NCI-H1048 (cell line): ENCODE measurements around the gene ITGAD.

Experiments used
- DNase-seq: peaks from one replicate; lab custom pipeline; 2025; lab: John Stamatoyannopoulos, UW

ITGAD gene

DNA sequence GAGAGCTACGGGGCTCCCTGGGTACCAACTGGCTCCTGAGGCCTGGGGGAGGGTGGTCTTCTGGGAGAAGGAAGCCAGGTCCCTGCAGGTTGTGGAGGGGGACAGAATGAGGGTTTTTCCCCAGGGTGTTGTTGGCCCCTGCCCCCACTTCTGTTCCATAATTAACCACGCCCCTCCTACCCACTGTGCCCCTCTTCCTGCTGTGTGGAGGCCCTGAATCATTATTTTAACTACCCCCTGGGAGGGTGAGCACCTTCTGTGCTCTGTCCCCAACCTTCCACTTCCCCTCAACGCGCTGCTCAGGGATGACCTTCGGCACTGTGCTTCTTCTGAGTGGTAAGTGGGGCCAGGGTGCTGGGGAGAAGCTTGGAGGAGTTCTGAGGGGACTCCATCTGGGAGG, at the start of gene ITGAD:
ITGAD (plus strand) TSS at position 280 of the 400 bp plus-strand sequence; CDS start at position 306, 26 bp downstream.
- DNase-seq, result no peak

DNA sequence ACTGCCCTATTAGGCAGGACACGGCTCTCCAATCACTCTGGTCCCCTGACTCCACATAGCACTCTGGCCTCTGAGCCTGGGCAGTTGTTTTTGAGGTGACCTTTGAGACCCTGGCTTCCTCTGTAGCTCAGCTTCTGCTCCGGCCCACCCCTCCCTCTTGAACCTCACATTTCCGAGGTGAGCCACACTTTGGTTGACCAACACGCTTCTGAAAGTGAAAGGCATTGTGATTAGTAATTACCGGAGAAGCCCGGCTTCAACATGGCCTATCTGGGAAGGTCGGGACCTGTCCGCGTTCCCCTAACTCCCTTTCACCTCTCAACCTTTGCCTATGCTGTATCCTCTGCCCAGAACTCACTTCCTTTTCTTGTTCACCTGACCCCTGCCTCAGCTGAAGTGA, 48.4 kb upstream of the ITGAD start:
- no peak for DNase-seq

DNA sequence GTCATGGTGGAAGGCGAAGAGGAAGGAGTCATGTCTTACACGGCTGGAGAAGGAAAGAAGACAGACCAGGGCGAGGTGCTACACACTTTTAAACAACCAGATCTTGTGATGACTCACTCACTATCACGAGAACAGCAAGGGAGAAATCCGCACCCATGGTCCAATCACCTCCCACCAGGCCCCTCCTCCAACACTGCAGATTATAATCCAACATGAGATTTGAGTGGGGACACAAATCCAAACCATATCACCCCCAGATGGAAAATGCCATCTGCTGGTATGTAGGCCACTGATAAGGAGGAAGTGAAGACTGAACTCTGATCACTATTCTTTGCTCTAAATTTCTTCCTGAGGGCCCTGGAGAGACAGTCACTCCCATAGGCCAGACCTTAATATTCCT, 45.7 kb upstream of the ITGAD start:
- DNase-seq, result no peak

DNA sequence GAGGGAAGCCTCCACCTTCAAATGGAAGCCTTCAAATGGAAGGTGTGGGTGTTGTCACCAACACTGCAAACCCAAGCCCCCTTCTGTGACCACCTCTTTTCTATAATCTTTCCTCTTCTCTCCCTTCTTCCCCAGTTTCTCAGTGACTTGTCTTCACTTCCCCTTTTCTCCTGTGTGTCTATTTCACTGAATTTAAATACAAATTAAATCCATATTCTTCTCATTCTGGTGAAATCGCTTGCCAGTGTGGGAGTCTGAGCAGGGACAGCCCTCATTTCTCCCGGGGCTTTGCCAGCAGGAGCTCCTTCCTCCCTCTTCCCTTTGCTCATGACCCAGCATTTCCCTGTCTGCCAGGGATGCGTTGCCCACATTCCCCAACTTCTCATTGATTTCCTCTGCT, 44.6 kb upstream of the ITGAD start:
- no peak for DNase-seq

DNA sequence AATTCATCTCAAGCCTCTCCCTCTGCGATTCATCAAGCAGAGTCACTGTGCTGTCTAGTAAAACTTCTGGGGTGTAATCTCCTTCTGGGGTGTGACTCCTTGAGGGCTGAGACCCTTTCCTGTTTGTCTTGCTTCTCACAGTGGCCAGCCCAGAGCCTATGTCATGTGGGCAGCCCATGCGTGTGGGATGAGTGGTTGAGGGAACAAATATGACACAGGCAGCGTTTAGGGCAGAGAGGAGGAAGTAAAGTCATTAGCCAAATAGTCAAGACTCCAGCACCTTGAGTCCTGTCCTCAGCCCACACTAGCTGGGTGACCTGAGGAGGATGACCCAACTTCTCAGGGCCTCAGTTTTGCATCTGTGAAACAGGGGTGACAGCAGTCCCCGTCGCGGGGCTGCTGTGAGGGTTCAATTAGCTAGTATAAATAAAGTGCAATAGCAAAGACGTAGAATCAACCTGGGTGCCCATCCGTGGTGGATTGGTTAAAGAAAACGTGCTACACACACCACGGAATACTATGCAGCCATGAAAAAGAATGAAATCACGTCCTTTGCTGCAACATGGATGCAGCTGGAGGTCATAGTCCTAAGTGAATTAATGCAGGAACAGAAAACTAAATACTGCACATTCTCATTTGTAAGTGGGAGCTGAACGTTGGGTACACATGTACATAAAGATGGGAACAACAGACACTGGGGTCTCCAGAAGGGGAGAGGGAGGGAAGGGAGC, 42.7 kb upstream of the ITGAD start:
- DNase-seq, result no peak

DNA sequence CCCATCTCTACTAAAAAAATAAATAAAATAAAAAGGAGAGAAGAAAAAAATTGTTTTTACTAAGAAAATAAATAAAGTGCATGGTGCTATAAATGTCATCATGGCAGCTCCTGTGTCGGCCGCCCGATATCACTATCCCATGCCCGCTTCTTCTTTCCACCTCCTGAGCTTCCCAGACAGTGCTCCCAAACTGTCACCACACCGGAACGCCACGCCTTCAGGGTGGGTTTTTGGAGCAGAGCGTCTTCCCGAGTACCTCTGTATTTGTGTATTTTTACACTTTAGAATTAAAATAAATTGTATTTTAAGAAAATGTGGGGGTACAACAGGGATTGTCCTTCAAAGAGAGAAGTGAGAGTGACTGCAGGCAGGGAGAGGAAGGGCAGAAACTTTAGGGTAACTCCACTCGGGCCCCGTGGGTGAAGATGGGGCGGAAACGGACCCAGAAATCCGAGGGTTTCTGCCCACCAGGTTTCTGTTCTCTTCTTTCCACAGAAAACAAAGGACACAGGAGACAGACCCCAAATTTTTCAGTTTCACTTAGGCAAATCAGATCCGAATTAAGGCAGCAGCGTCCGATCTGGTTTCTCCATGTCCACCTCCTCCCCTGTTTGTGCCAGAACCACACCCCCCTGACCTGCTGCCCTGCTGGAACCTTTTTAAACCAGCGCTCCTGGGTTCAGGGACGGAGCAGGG, 41.7 kb upstream of the ITGAD start:
- DNase-seq, result no peak

DNA sequence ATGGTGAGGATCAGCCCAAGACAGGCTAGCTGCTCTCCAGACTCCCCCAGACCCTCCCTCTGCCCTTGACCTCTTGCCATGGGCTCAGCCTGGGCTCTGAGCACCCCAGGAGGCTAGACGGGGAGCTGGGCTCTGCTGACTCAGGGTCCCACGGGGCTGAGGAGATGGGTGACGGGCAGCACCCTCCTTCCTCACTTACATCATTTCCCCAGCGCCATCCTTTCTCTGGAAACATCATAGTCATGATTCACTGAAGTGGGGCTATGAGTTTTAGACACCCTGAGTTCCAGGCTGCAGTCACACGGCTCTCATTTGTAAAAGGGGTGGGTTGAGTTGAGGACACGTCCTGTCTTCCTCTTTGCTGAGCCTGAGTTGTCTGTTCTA, 41.2 kb upstream of the ITGAD start:
- no peak for DNase-seq

DNA sequence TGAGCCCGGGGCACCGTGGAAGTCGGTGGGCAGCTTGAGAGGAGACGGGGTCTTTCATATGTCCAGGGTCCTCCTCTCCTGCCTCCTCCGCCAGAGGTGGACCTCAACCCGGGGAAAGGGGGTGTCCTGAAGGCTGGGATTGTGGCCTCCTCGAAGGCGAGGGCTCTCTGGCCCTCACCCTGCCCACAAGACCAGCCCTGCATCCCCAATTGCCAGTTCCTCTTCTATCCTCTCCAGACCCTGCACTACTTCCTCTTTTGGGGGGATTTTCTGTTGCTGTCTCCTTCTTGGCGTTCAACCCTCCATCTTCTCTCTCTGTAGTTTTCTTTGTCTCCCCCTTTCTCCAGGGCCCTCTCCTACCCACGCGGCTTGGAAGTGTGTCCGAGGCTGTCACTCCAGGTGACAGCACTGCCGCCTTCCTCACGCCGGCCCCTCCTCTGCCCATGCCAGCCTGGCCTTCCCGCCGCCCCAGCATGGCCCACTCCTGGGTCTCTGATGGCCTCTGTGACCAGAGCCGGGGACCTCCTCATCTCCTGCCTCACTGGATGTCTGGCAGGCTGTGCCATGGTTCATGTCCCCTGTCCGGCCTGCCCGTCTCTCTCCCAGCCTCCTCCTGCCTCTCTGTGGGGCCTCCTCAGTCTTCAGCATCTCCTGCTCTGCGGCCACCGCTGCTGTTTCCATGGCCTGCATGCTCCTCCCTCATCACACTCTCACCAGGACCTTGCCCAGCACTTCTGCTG, 40.6 kb upstream of the ITGAD start:
- DNase-seq, result no peak

DNA sequence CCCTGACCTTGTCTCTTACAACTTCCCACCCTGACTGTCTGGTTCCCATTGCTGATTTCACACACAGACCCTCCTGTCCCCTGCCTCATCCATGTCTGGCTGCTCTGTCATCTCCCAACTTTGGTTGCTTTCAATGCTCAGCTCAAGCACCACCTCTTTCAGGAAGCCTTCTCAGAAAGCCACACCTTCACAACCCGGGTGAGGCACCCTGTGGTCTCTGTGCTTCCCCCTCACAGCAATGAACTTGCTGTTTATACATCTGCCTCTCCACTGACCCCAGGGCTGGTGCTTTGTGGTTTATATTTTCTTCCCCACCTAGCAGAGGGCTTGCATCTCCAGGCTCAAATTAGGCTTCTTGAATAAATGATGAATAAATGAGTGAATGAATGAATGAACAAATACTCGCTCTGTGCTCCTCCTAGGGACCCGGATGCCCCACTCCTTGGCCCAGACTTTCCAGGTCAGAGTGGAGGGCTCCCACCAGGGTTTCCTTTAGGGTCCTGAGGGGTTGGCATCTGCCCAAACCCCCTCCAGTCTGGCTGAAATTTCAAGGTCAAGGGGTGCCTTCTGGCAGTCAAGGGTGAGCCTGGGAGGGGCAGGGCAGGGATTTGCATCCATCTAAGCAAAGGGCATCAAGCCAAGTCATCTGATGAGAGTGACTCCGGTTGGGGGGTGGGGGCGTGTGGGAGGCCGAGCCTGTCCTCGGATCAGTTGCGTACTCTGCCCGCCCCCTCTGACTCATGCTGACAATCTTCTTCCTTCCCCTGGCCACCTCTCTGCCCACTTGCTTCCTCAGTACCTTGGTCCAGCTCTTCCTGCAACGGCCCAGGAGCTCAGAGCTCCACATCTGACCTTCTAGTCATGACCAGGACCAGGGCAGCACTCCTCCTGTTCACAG, 38.5 kb upstream of the ITGAD start, which contains the start of gene ITGAX:
ITGAX (plus strand) TSS at position 783 of the 898 bp plus-strand sequence; CDS start at position 862, 79 bp downstream.
- no peak for DNase-seq

DNA sequence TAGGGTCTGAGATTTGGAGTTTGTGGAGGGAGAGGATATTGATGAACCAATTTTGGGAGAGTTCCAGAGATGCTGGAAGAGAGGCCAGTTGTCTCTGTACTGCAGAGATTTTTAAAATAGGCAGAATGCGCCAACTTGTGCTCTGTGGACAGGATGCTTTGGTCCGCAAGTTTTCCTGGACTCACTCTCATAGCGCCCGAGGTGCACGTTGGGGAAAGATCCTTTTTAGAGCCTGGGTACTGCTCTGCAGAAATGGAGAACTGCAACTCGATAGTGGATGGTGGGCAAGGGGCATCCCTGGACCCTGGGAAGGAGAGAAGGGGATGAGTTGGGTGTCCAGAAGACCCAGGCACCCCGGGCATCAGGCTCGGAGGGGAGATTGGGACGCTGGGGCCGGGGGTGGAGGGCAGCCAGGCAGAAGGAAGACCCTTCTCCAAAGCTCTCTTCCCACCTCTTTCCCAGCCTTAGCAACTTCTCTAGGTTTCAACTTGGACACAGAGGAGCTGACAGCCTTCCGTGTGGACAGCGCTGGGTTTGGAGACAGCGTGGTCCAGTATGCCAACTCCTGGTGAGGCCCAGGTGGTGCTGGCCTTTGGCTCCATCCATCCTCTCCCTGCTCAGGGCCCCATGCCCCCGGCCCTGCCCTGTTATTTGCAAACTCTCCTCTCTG, 37.6 kb upstream of the ITGAD start:
- no peak for DNase-seq

DNA sequence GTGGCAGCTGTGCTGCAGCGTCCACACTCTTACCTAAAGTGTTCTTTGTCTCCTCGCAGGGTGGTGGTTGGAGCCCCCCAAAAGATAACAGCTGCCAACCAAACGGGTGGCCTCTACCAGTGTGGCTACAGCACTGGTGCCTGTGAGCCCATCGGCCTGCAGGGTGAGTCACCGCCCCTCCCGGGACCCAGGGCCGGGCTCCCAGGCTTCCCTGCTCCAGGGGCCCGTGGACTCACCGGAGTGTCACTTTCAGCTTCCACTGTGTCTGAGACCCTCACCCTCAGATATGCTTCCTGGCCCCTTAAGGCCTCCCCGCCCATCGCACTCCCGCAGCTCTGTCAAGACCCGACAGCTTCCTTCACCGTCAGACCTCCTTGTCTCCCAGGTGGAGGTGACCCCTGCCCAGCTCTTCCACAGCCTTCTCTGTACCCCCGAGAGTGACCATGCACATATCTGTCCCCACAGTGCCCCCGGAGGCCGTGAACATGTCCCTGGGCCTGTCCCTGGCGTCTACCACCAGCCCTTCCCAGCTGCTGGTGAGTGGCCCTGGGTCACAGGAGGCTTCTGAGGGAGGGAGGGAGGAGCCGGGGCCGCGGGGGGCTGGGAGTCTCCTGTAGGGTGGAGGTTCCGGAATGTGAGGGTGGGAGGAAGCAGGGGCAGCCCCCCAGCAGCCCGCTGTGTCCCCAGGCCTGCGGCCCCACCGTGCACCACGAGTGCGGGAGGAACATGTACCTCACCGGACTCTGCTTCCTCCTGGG, 36.4 kb upstream of the ITGAD start:
- no peak for DNase-seq

DNA sequence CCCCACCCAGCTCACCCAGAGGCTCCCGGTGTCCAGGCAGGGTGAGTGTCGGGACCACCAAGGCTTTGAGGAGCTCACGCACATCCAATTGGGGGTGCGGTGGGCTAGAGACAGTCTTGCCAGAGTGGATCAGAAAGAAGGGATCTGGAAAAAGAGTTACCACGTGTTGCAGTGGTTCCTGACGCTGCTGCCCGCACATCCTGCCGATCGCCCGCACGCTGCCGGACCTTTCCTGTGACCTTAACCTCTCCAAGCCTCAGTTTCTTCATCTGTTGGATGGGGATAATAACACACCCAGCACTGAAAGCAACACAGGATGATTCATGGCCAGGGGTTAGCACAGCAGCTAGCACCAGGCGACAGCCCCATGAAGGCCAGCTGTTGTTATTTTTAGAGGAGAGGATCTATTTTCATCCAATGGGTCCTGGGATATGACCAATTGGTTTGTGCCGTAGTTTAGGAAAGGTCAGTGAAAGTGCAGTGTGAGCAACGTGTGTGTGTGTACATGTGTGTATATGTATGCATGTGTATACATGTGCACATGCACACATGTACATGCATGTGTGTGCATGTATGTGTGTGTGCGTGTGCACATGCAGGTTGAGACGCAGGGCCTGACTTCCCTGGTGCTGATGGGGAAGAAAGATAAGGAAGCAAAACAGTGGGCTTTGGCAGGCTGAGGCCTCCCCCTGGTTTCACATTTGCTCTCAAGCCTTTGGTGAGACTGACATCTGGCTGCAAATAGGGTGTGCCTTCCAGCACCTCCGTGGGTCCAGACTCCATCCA, 35.6 kb upstream of the ITGAD start:
- no peak for DNase-seq

DNA sequence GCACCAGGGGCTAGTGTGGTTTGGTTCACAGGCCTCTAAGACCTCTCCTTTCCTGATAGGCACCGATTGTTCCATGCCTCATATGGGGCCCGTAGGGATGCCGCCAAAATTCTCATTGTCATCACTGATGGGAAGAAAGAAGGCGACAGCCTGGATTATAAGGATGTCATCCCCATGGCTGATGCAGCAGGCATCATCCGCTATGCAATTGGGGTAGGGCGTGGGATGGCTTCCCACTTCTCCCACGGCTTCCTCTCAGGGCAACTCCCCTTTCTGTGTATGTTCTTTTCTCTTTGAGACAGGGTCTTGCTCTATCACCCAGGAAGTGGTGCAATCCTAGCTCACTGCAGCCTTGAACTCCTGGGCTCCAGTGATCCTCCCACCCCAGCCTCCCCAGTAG, 32.9 kb upstream of the ITGAD start:
- no peak for DNase-seq

DNA sequence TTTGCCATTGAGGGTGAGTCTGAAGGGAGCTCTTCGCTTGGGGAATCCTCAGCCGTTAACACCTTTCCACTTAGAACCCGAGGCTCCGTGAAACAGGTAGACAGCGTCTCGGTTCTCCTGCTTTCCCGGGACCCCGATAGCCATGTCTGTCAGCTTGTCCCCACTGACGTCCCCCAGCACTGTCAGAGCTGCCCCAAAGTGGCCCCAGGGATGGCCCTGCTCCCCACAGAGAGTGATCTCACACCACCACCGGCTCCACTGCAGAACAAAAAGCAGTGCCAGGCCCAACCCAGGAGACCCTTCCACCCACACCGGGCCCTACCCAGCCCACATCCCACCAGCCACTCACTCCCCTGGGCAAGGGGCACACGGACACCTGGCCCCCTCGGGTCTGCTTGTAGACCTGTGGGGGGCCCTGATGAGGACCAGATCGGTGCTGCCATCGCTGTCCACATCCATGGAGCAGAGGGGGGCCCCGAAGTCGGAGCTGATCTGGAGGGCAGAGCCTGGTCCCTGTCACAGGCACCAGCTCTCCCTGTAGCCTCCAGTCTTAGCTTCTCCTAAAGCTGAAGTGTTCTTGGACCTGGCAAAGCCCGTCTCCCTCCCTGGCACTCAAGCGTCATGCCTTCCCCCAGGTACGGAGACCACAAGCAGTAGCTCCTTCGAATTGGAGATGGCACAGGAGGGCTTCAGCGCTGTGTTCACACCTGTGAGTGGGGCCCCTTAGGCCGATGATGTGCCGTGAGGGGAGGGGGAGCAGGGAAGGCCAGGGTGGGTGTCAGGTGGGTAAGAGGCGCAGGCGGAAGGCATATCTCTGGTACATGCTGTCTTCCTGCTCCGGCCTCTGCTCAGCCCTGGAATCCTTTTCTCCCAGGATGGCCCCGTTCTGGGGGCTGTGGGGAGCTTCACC, 31.7 kb upstream of the ITGAD start:
- DNase-seq, result no peak

DNA sequence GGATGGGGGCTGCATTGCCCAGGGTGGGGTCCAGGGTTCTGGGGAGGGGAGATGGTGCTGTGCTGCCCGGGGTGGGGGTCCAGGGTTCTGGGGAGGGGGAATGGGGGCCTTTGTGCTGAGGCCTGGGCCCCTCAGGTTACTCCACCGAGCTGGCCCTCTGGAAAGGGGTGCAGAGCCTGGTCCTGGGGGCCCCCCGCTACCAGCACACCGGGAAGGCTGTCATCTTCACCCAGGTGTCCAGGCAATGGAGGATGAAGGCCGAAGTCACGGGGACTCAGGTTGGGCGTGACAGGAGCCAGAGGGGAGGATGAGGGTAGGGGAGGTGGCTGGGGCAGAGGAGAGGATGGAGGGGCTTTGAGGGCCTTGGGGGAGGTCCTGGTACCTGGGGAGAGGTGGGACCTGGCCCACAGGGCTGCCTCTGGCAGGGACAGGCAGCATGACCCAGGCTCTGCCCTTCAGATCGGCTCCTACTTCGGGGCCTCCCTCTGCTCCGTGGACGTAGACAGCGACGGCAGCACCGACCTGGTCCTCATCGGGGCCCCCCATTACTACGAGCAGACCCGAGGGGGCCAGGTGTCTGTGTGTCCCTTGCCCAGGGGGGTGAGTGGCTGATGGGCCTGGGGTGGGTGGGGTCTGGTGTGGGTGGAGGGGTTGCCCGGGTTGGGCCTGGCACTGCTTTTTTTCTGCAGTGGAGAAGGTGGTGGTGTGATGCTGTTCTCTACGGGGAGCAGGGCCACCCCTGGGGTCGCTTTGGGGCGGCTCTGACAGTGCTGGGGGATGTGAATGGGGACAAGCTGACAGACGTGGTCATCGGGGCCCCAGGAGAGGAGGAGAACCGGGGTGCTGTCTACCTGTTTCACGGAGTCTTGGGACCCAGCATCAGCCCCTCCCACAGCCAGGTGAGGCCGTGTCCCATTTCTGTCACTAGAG, 30.4 kb upstream of the ITGAD start:
- no peak for DNase-seq

DNA sequence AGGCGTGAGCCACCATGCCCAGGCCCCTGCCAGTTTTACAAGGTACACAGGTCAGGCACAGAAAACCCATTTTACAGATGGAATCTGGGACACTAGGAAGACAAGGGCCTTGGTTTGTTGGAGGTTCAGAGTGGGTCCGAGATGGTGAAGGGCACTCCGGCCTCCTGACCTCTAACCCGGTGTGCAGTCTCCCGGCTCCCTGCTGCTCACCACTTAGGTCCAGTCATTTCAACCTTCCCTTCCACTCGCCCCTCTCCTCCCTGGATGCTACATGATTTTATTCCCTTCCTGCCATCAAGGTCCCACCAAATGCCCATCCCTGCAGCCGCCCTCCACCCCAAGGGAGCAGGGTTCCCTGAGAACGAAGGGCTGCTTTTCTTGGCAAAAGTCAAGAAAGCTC, 29.4 kb upstream of the ITGAD start:
- no peak for DNase-seq

DNA sequence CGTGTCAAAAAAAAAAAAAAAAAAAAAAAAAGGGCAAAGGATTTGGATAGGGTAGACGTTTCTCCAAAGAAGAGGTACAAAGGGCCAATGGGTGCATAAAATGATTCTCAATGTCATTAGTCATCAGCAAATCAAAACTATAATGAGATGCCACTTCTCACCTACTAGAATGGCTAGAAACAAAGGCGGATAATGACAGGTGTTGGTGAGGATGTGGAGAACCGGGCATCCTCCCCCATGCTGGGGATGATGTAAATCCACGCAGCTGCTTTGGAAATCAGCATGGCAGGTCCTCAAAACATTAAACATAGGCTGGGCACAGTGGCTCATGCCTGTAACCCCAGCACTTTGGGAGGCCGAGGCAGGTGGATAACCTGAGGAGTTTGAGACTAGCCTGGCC, 28.7 kb upstream of the ITGAD start:
- no peak for DNase-seq
